Muscle layer of colon (tissue), 2 donors: ENCODE data around the gene RBM27.

Source experiments
- H3K27ac ChIP-seq: one replicate; pipeline ENCODE4 v1.7.0; 2013; ENCODE audit warnings: low read depth, mild to moderate bottlenecking, low read length, moderate library complexity
- H3K27me3 ChIP-seq, 2 donors: one replicate each; pipeline ENCODE4 v1.7.0; 2013; ENCODE audit warnings: low read length in 2 of 2, mild to moderate bottlenecking in 2 of 2; ENCODE audit not compliant: insufficient read depth in 2 of 2, control insufficient read depth in 1 of 2
- H3K36me3 ChIP-seq: one replicate; pipeline ENCODE4 v1.7.0; 2013; ENCODE audit warnings: mild to moderate bottlenecking, low read length; ENCODE audit not compliant: insufficient read depth
- H3K4me1 ChIP-seq: one replicate; pipeline ENCODE4 v1.7.0; 2013; ENCODE audit warnings: mild to moderate bottlenecking, low read length; ENCODE audit not compliant: insufficient read depth
- H3K4me3 ChIP-seq, 2 donors: one replicate each; pipeline ENCODE4 v1.7.0; 2013; ENCODE audit warnings: low read length in 2 of 2, low read depth in 1 of 2, mild to moderate bottlenecking in 1 of 2, moderate library complexity in 1 of 2
- H3K9ac ChIP-seq: one replicate; pipeline ENCODE4 v1.7.0; 2013; ENCODE audit warnings: low read length
- H3K9me3 ChIP-seq: one replicate; pipeline ENCODE4 v1.7.0; 2013; ENCODE audit warnings: mild to moderate bottlenecking, low read length
- donor health status: abdominal sarcoma.
- donor health status: Adenocarcinoma of cecum.

The RBM27 gene

DNA sequence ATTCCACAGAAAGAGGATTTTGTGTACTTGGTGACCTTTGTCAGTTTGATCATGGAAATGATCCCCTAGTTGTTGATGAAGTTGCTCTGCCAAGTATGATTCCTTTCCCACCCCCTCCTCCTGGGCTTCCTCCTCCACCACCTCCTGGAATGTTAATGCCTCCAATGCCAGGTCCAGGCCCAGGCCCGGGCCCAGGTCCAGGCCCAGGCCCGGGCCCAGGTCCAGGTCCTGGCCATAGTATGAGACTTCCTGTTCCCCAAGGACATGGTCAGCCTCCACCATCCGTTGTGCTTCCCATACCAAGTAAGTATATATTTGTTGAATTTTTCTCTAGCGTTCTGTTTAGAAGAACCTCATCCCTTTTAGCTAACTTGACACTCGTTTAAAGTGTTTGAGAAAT lies 30.0 kb downstream of the RBM27 start:
- no peak overlapping the region for H3K9ac ChIP-seq
- H3K27ac ChIP-seq, result no peak overlapping the region
- H3K27me3 ChIP-seq, result no peaks in the 10 kb centered on the region
- no peaks in the 10 kb centered on the region for H3K4me1 ChIP-seq
- no peaks in the 10 kb centered on the region for H3K9me3 ChIP-seq
- H3K4me3 ChIP-seq, result no peak overlapping the region
- H3K36me3 ChIP-seq, result peaks cover 43% of the 10 kb centered on the region

DNA sequence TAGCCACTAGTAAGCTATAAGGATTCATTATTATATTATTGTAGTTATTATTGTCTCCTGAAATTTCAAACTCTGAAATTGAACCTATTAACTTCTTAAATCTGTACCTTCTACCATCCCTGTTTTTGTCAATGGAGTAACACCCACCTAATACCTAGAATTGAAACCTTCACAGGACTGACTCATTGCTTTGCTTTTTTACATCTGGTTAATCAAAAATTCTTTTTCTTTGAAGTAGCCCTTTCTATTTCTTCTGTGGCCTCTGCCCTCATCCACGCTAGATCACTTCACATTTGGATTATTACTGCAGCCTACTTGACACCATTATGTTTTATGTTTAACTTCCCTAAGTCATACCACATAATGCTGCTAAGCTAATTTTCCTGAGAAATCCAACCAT lies 35.6 kb downstream of the RBM27 start:
- Histone ChIP-seq H3K4me1 (no peaks in the 10 kb centered on the region), H3K9me3 (no peaks in the 10 kb centered on the region), H3K27ac (no peak overlapping the region), H3K36me3 (peaks cover 13% of the 10 kb centered on the region), H3K27me3 (no peaks in the 10 kb centered on the region), H3K4me3 (no peak overlapping the region), H3K9ac (no peak overlapping the region)

DNA sequence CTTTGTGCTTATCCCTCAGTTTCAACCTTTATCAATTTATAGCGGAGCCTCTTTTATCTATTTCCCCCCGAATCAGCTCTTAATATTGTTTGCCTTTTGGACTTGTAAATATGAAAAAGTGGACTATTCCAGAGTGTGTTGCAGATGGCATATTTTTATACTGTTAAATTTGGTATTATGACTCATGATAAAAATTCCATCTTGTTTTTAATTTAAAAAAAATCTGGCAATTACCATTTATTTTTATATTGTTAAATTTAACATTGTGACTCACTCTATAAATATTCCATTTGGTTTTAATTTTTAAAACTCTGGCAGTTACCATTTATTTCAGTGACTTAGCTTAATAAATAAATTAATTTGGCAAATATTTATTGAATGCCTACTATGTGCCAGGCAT lies 37.5 kb downstream of the RBM27 start:
- no peak overlapping the region for H3K9ac ChIP-seq
- H3K36me3 ChIP-seq, result peaks cover 13% of the 10 kb centered on the region
- H3K4me3 ChIP-seq, result no peak overlapping the region
- H3K27ac ChIP-seq, result no peak overlapping the region
- H3K4me1 ChIP-seq, result no peaks in the 10 kb centered on the region
- H3K9me3 ChIP-seq, result no peaks in the 10 kb centered on the region
- H3K27me3 ChIP-seq, result no peaks in the 10 kb centered on the region

DNA sequence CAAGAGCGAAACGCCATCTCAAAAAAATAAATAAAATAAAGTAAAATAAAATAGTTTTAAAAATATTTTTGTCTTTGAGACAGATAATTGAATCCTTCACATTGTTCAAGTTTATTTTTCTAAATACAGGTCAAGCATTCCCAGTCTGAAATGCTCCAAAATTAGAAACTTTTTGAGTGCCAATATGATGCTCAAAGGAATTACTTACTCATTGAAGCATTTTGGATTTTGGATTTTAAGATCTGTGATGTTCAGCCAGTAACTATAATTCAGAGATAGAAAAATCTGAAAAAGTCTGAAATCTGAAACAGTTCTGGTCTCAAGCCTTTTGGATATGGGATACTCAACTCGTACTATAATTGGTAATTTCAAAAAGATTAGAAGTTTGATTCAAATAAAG lies 39.8 kb downstream of the RBM27 start:
- Histone ChIP-seq H3K27ac (no peak overlapping the region), H3K27me3 (no peaks in the 10 kb centered on the region), H3K9me3 (no peaks in the 10 kb centered on the region), H3K4me3 (no peak overlapping the region), H3K9ac (no peak overlapping the region), H3K36me3 (peaks cover under 1% of the 10 kb centered on the region), H3K4me1 (no peaks in the 10 kb centered on the region)

DNA sequence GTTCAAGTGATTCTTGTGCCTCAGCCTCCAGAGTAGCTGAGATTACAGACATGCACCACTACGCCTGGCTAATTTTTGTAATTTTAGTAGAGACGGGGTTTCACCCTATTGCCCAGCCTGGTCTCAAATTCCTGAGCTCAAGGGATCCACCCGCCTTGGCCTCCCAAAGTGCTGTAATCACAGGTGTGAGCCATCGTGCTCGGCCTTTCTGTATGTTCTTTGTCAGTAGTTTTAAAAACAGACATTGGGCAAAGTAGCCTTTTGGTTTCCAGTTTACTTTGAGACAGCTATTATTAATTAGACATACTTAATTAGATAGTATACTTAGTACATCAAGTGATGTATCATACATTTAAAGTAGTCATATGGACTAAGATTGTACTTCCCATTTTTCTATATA lies 45.2 kb downstream of the RBM27 start:
- no peak overlapping the region for H3K4me3 ChIP-seq
- H3K9ac ChIP-seq, result no peak overlapping the region
- H3K36me3 ChIP-seq, result peaks cover 10% of the 10 kb centered on the region
- H3K9me3 ChIP-seq, result no peaks in the 10 kb centered on the region
- H3K27ac ChIP-seq, result no peak overlapping the region
- no peaks in the 10 kb centered on the region for H3K4me1 ChIP-seq
- no peaks in the 10 kb centered on the region for H3K27me3 ChIP-seq

DNA sequence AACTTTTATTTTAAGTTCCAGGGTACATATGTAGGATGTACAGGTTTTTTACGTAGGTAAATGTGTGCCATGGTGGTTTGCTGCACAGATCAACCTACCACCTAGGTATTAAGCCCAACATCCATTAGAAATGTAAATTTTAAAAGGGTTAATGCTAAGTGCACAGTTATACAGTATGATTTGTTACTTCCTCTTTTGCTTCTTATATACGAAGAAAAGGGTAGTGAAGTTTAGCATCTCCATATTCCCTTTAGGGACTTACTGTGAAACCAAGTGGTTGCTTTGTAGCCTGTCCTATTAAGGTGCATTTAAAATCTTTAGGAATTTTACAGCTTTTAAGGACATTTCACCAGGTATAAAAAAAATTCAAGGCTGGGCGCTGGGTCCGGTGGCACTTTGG lies 46.4 kb downstream of the RBM27 start:
- Histone ChIP-seq H3K27ac (no peak overlapping the region), H3K9me3 (no peaks in the 10 kb centered on the region), H3K4me1 (no peaks in the 10 kb centered on the region), H3K9ac (no peak overlapping the region), H3K4me3 (no peak overlapping the region), H3K36me3 (peaks cover 13% of the 10 kb centered on the region), H3K27me3 (no peaks in the 10 kb centered on the region)
